Astrocyte of the spinal cord (primary cell): Measurements from ENCODE around the gene HTRA1.

ENCODE experiments used
- DNase-seq: peaks from one replicate; pipeline ENCODE4 v3.0.0; 2011; ENCODE audit warnings: low read depth, low spot score
- H3K4me3 ChIP-seq: 2 replicates; pipeline ENCODE4 v1.5.1; 2011; ENCODE audit warnings: low read depth, mild to moderate bottlenecking, low read length, moderate library complexity
- CTCF ChIP-seq: IDR thresholded peaks from 2 replicates; pipeline ENCODE4 v1.5.1; 2012; ENCODE audit warnings: low read depth, mild to moderate bottlenecking, low read length, inconsistent platforms
- in situ Hi-C: cut with HindIII; loops from 2 replicates; pipeline ENCODE4 v1.10.0; 2017; ENCODE audit warnings: low sequenced_read_pairs

The HTRA1 gene

DNA sequence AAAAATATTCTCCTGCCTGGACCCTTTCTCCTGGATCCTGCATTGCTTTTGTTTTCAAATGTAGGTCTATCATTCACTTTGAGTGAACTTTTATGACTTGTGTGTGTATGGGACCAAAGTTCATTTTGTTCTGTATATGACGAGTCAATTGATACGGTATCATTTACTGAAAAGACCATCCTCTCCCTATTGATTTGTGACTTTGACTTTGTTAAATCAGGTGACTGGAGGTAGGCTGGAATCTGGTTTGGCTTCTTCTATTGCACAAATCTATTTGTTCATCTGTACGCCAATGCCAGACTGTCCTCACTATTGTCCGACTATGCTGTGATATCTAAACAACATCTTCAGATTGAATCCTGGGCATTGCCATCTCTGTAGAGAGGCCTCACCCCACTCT, 12.2 kb upstream of the HTRA1 start:
- no peak for TF ChIP-seq CTCF
- no peak for DNase-seq
- in situ Hi-C loops: no loop called here
- no peak overlapping the region for H3K4me3 ChIP-seq

GRCh38 chr10:122450353-122450990, 10.9 kb upstream of the HTRA1 start:
- in situ Hi-C loops: no loop called here
- TF ChIP-seq CTCF: no peak
- no peak for DNase-seq
- H3K4me3 ChIP-seq: no peak overlapping the region

- in situ Hi-C loops: no loop called here
- H3K4me3 ChIP-seq: no peak overlapping the region
- TF ChIP-seq CTCF: no peak
- no peak for DNase-seq
Observed at GRCh38 chr10:122454071-122454470, 7.3 kb upstream of the HTRA1 start.

DNA sequence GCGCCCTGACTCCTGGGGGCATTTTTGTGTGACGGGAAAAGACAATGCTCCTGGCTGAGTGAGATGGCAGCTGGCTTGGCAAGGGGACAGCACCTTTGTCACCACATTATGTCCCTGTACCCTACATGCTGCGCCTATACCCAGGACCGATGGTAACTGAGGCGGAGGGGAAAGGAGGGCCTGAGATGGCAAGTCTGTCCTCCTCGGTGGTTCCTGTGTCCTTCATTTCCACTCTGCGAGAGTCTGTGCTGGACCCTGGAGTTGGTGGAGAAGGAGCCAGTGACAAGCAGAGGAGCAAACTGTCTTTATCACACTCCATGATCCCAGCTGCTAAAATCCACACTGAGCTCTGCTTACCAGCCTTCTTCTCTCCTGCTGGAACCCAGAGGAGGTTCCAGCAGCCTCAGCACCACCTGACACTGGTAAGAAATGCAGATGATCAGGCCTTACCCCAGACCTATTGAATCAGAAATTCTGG, 6.7 kb upstream of the HTRA1 start, which contains the start of gene ARMS2:
ARMS2 (plus strand) TSS at position 51 of the 478 bp plus-strand sequence; CDS start at position 126, 75 bp downstream.
- H3K4me3 ChIP-seq: no peak within 1 kb of the TSS
- DNase-seq: no peak
- in situ Hi-C loops: no loop called here
- no peak for TF ChIP-seq CTCF

DNA sequence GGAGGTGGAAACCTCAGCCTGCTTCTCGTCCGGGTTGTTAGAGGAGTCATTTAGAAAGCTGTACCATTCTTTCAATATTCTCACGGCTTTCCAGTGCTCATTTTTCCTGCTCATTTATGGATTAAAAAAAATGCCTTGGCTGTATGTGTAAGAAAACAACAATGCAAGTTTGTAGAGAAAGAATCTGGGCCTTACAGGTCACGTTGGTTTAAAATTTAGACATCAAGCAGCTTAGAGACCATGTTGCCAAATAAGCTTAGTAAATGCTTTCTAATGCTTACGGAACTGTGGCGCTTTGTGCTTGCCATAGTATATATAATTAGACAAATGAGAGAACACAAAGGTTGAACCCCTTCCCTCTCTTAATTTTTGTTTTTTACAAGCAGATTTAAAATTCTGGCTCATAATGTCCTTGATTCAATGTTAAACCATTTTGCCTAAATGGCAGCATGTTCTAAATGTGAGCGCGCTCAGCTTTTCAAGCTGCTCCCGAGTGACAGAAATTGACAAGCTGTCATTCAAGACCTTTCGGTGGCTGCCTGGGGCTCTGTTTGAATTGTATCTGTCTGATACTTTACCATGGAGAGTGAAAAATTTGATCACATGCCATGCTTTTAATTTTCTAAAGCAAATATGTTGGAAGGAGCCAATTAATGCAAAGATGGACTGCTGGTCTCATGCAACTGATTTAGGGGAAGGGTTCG, 5.8 kb upstream of the HTRA1 start:
- in situ Hi-C loops: no loop called here
- no peak overlapping the region for H3K4me3 ChIP-seq
- DNase-seq: no peak
- TF ChIP-seq CTCF: no peak

DNA sequence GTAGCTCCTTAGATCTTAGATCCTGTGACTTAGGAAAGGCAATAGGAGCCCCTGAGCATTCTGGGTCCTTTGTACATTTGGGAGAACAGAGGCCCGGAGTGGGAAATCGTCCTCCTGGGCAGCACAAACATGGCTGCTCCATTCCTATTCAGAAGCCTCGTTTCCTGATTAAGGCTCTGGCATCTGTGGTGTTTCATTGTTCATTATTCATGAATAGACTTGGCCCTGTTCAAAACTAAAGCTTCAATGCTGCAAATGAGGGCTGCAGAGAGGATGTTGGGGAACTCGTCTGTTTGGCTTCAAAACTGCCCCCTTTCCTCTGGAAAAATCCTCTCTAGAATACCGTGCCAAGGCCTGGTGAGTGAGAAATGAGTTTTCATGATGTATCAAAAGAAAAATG, 3.4 kb upstream of the HTRA1 start:
- no peak for TF ChIP-seq CTCF
- DNase-seq: no peak
- in situ Hi-C loops: no loop called here
- H3K4me3 ChIP-seq: no peak overlapping the region
